Rectal smooth muscle tissue (tissue), 1 donor: ENCODE results near the gene GABRD.
"Not testable (repeated sequence)": the region's sequence is repeated elsewhere in the genome, so short reads cannot be mapped to it uniquely, and the experiment has no call there.

ENCODE experiments used
- H3K27ac ChIP-seq: one replicate; pipeline ENCODE4 v1.7.0; 2013; ENCODE audit warnings: low read depth, low read length, inconsistent platforms
- H3K27me3 ChIP-seq: one replicate; pipeline ENCODE4 v1.7.0; 2013; ENCODE audit warnings: low read length; ENCODE audit not compliant: control insufficient read depth, insufficient read depth
- H3K36me3 ChIP-seq: one replicate; pipeline ENCODE4 v1.7.0; 2013; ENCODE audit warnings: low read length; ENCODE audit not compliant: control insufficient read depth, insufficient read depth
- H3K4me1 ChIP-seq: one replicate; pipeline ENCODE4 v1.7.0; 2013; ENCODE audit warnings: low read length; ENCODE audit not compliant: control insufficient read depth, insufficient read depth
- H3K4me3 ChIP-seq: one replicate; pipeline ENCODE4 v1.7.0; 2013; ENCODE audit warnings: low read length
- H3K9ac ChIP-seq: one replicate; pipeline ENCODE4 v1.7.0; 2013; ENCODE audit warnings: low read length

Gene GABRD

GRCh38 chr1:1979482-1980165 lies 39.5 kb upstream of the GABRD start:
- no peaks in the 10 kb centered on the region for H3K36me3 ChIP-seq
- no peaks in the 10 kb centered on the region for H3K27me3 ChIP-seq
- H3K27ac ChIP-seq = no peak overlapping the region
- H3K9ac ChIP-seq = no peak overlapping the region
- H3K4me3 ChIP-seq = no peak overlapping the region
- H3K4me1 ChIP-seq = no peaks in the 10 kb centered on the region

DNA sequence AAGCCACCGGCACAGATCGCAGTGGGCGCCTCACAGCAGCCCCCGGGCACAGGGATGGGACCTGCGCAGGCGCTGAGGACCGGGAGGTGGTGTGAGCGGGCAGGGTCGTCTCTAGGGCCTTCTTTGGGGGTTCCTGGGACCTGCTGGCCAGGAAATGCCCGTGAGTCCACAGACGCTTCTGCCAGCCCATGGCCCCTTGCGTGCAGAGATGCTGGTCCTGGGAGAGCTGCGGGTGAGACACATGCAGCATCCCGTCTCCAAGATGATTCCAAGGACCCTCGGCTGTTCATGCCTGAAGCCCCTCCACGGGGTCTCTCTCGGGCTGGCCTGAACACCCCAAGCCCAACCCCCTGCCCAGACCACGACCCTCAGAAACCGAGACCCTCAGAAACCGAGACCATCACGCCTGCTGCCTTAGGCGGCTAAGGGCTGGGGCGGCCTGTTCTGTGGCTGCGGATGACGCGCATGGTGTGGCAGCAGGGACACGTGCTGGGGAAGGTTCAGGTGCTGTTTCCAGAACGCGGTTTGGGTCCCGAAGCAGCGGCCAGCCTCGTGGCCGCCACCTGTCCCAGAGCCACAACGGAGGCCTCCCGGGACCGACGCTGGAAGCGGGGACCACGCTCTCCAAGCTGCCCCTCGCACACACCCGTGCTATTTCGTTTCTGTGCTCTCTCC lies 38.5 kb upstream of the GABRD start:
- no peaks in the 10 kb centered on the region for H3K4me1 ChIP-seq
- H3K27ac ChIP-seq = no peak overlapping the region
- H3K9ac ChIP-seq = no peak overlapping the region
- H3K4me3 ChIP-seq = no peak overlapping the region
- no peaks in the 10 kb centered on the region for H3K36me3 ChIP-seq
- no peaks in the 10 kb centered on the region for H3K27me3 ChIP-seq

DNA sequence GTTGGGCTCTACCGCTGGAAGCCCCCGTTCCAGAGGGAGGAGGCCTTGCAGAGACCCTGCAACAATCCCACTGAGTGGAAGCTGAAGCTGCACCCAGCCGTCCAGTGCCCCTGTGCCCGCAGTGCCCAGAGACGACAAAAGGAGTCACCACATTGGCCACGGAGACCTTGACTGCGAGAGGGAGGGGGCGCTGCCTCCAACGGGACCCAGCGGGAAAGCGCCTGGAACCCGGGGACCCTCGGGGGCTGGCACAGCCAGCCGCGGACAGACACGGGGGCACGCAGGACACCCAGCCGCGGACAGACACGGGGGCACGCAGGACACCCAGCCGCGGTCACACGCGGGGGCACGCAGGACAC lies 38.0 kb upstream of the GABRD start:
- Histone ChIP-seq H3K9ac (no peak overlapping the region), H3K27ac (no peak overlapping the region), H3K36me3 (no peaks in the 10 kb centered on the region), H3K27me3 (no peaks in the 10 kb centered on the region), H3K4me3 (no peak overlapping the region), H3K4me1 (no peaks in the 10 kb centered on the region)

GRCh38 chr1:1981631-1982327 lies 37.4 kb upstream of the GABRD start:
- not testable (repeated sequence) for H3K27me3 ChIP-seq, H3K9ac ChIP-seq, H3K36me3 ChIP-seq, H3K4me1 ChIP-seq, H3K27ac ChIP-seq, H3K4me3 ChIP-seq

GRCh38 chr1:1982379-1983232 lies 36.5 kb upstream of the GABRD start:
- no peaks in the 10 kb centered on the region for H3K27me3 ChIP-seq
- H3K9ac ChIP-seq = no peak overlapping the region
- no peak overlapping the region for H3K4me3 ChIP-seq
- H3K27ac ChIP-seq = no peak overlapping the region
- no peaks in the 10 kb centered on the region for H3K4me1 ChIP-seq
- no peaks in the 10 kb centered on the region for H3K36me3 ChIP-seq

DNA sequence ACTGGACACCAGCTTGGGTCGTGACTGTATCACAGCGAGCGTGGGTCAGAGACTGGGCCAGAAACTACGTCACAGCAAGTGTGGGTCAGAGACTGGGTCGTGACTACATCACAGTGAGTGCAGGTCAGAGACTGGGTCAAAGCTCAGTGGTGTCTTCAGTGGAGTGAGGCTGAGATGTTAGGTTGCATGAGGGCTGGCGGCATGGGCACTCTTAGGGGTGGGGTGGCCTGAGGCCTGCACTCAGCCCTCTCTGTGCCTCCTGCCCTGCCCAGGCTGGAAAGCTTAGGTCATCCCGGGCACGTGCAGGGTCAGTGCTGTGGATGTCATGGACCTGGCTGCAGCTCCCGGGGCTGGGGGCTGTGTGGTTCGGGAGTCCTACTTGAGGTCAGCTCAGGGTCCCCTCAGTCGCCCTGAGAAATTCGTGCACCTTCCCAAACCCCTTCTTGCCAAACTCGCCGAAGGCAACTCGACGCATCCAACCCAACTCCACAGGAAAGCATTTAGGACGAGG lies 34.5 kb upstream of the GABRD start:
- H3K4me3 ChIP-seq = no peak overlapping the region
- H3K36me3 ChIP-seq = no peaks in the 10 kb centered on the region
- no peak overlapping the region for H3K9ac ChIP-seq
- H3K27me3 ChIP-seq = peaks cover 2% of the 10 kb centered on the region
- no peaks in the 10 kb centered on the region for H3K4me1 ChIP-seq
- H3K27ac ChIP-seq = no peak overlapping the region

DNA sequence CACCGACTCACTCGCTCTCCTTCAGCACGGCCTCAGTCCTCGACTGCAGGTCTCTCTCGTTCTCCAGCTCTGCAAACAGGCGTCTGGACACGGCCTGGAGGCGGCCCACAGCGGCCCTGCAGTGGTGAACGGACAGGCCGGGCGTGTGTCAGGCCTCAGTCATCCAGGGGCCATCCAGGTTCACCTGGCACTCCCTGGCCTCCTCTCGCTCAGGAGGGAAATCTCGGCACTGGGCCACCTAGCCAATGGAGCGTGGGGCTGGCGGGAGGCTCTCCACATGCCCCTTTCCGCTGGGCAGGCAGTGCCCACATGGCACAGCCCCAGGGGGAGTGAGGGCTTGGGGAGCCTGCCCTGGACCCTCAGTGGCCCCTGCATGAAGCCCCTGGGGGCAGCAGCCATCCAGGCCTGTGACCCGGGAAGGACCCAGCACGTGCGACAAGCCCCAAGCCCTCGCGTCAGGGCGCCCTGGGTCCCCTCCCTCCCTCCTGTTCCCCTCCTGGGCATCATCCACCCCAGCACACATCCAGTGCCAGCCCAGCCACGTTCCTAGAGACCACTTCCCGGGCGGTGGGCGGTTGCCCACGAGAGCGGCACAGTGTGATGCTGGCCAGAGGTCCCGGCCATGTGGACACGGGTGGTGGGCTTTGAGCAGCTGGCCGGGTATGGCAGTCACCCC lies 33.6 kb upstream of the GABRD start:
- no peak overlapping the region for H3K9ac ChIP-seq
- H3K4me3 ChIP-seq = no peak overlapping the region
- no peaks in the 10 kb centered on the region for H3K4me1 ChIP-seq
- no peak overlapping the region for H3K27ac ChIP-seq
- H3K36me3 ChIP-seq = no peaks in the 10 kb centered on the region
- peaks cover 2% of the 10 kb centered on the region for H3K27me3 ChIP-seq

GRCh38 chr1:1986451-1987141 lies 32.5 kb upstream of the GABRD start:
- no peaks in the 10 kb centered on the region for H3K36me3 ChIP-seq
- no peak overlapping the region for H3K27ac ChIP-seq
- no peak overlapping the region for H3K4me3 ChIP-seq
- no peak overlapping the region for H3K9ac ChIP-seq
- no peaks in the 10 kb centered on the region for H3K4me1 ChIP-seq
- H3K27me3 ChIP-seq = peaks cover 2% of the 10 kb centered on the region

DNA sequence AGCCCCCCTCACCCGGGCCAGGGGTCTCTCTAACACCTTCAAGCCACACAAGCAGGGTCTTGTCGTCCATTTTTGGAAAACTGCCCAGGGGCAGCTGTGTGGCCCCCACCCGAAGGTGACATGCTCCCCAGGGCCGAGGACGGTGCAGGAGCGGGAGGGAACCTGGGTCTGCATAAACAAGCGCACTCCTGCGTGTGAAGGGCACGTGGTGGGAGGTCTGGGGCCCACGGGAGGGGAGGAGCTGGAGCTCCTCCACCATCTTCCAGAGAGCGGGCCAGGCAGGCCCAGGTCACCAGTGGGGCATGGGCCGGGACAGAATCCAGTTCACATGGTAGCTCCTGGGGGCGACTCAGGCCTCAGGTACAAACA lies 32.0 kb upstream of the GABRD start:
- Histone ChIP-seq H3K4me1 (no peaks in the 10 kb centered on the region), H3K4me3 (no peak overlapping the region), H3K36me3 (no peaks in the 10 kb centered on the region), H3K9ac (no peak overlapping the region), H3K27me3 (peaks cover 2% of the 10 kb centered on the region), H3K27ac (no peak overlapping the region)

GRCh38 chr1:1988061-1988945 lies 30.8 kb upstream of the GABRD start:
- H3K27me3 ChIP-seq = peaks cover 2% of the 10 kb centered on the region
- no peaks in the 10 kb centered on the region for H3K36me3 ChIP-seq
- H3K4me1 ChIP-seq = no peaks in the 10 kb centered on the region
- no peak overlapping the region for H3K4me3 ChIP-seq
- no peak overlapping the region for H3K27ac ChIP-seq
- no peak overlapping the region for H3K9ac ChIP-seq

DNA sequence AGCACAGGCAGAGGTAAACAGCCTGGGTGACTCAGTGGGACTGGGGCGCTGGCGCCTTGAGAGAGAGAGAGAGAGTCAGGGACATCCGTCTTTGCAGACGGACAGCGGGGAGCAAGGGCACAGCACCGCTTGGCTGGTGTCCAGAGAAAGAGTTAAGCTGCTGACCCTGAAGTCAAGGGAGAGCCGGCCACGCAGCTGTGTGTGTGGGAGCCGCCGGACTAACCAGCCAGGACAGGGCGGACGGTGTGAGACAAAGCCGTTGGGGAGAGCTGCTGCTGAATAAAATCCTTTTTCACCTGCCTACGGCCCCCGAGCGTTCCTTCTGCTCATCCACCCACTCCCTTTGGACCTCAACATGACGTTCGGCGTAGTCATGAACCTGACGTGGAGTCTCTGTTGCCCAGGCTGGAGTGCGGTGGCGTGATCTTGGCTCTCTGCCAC lies 30.0 kb upstream of the GABRD start:
- no peak overlapping the region for H3K27ac ChIP-seq
- no peaks in the 10 kb centered on the region for H3K4me1 ChIP-seq
- peaks cover 2% of the 10 kb centered on the region for H3K27me3 ChIP-seq
- no peaks in the 10 kb centered on the region for H3K36me3 ChIP-seq
- H3K9ac ChIP-seq = no peak overlapping the region
- H3K4me3 ChIP-seq = no peak overlapping the region
